Hair follicular keratinocyte (primary cell): ENCODE measurements around the gene MXD4. TPM values are rescaled to one million over a fixed set of nuclear protein-coding genes. Genes with fewer than 3 reads are reported as not detected.

ENCODE experiments used
- total RNA-seq: library from RNA; depleted of rRNA; stranded (reverse); fragments of >200 nt; gene quantifications from 2 replicates; pipeline ENCODE4 v1.2.3, GENCODE V29; 2015

Gene MXD4
- 18.6 and 39.8 TPM in 2 replicates for total RNA-seq

GRCh38 chr4:2261853-2262144 lies at the start of gene MXD4:
Gene MXD4, minus strand, starts transcription at chr4:2262109. Its CDS starts 129 bp downstream, at chr4:2261980.

GRCh38 chr4:2241410-2242353 lies 20.2 kb downstream of the MXD4 start, which contains the start of the genes HAUS3 and POLN:
Gene HAUS3, minus strand, starts transcription at chr4:2242121. Its CDS starts 1,175 bp downstream, at chr4:2240946.
Gene POLN, minus strand, starts transcription at chr4:2242121. Its CDS starts 12,890 bp downstream, at chr4:2229231.

Other genes starting within 250 kb of the MXD4 start
- not detected in 2 replicates for gene NAT8L, start 202.8 kb downstream of the MXD4 start, total RNA-seq
- 6.6 and 13.5 TPM in 2 replicates for gene HAUS3, start 20.0 kb downstream of the MXD4 start, total RNA-seq
- gene POLN, start 20.0 kb downstream of the MXD4 start, total RNA-seq = 0.53 and 0.78 TPM in 2 replicates
- gene ZFYVE28, start 156.5 kb upstream of the MXD4 start, total RNA-seq = 0.23 and 0.31 TPM in 2 replicates
- gene CFAP99, start 156.8 kb upstream of the MXD4 start, total RNA-seq = not detected in 2 replicates
- 39.4 and 48.9 TPM in 2 replicates for gene RNF4, start 207.0 kb upstream of the MXD4 start, total RNA-seq